Small intestine (tissue), 4 donors: ENCODE data around the gene CD69. TPM values are rescaled to one million over a fixed set of nuclear protein-coding genes. Genes with fewer than 3 reads are reported as not detected.

Experiments used
- polyA plus RNA-seq, 4 donors: library from polyadenylated mRNA; stranded (reverse) in 3 of 4; unstranded in 1 of 4; fragments of 200-250 nt in 3 of 4; fragments of 120-200 nt in 1 of 4; gene quantifications; one replicate each; pipeline versions ENCODE4 v1.2.1 to v1.2.3, GENCODE V29; 2013
- donor health status: healthy with polysubstance abuse.
- donor health status: Bipolar disorder and iron deficiency.
- donor health status: healthy.

CD69 gene
- polyA plus RNA-seq, 4 donors: 1.8 to 7.1 (median 5.1) TPM

Other genes starting within 250 kb of the CD69 start
- gene KLRB1, start 153.0 kb downstream of the CD69 start, polyA plus RNA-seq: 10 to 100 TPM in 1 of 4 donors, 1 to 10 TPM in 3; 2.5 to 15.9 (median 4.5) TPM
- gene CLEC2D, start 91.2 kb downstream of the CD69 start, polyA plus RNA-seq: 1 to 10 TPM in 3 of 4 donors, under 1 TPM in 1; 0.67 to 8.5 (median 2.2) TPM
- 1 to 10 TPM in 1 of 4 donors, under 1 TPM in 2, not detected in 1; 0.58 to 2.4 (median 0.92) TPM for gene CLECL1, start 27.8 kb downstream of the CD69 start, polyA plus RNA-seq
- gene KLRF1, start 66.6 kb upstream of the CD69 start, polyA plus RNA-seq: under 1 TPM in 2 of 4 donors, not detected in 2; 0.24 to 0.47 TPM
- gene CLEC2B, start 108.5 kb upstream of the CD69 start, polyA plus RNA-seq: 1 to 10 TPM in 3 of 4 donors, under 1 TPM in 1; 0.45 to 7.4 (median 4.9) TPM
- under 1 TPM in 1 of 4 donors, not detected in 3; 0.75 TPM for gene KLRF2, start 120.6 kb upstream of the CD69 start, polyA plus RNA-seq
- not detected for gene CLEC2A, start 171.5 kb upstream of the CD69 start, polyA plus RNA-seq
- gene CLEC12A, start 210.5 kb upstream of the CD69 start, polyA plus RNA-seq: 1 to 10 TPM in 2 of 4 donors, not detected in 2; 1.3 to 1.5 TPM
- gene CLEC1B, start 238.2 kb upstream of the CD69 start, polyA plus RNA-seq: under 1 TPM in 1 of 4 donors, not detected in 3; 0.09 TPM
- gene CLEC12B, start 249.7 kb upstream of the CD69 start, polyA plus RNA-seq: under 1 TPM in 2 of 4 donors, not detected in 2; 0.09 to 0.27 TPM